Adrenal gland (tissue), 19 donors: ENCODE results near the gene RNF227. TPM values are rescaled to one million over a fixed set of nuclear protein-coding genes. Genes with fewer than 3 reads are reported as not detected.
A peak's percentile ranks its signal among the peaks of the same experiment; 100 is the strongest.

Experiments used
- DNase-seq, 7 donors: peaks; one replicate each; pipeline ENCODE4 v3.0.0-alpha.2; 2019 to 2020
- H3K27ac ChIP-seq, 5 donors: fragments of 200-600 bp; sonication (generic) in 4 of 5; 1 replicate in 3 of 5; 2 replicates in 2 of 5; pipeline versions ENCODE4 v1.5.1 to v1.8.0; 2016 to 2020; ENCODE audit warnings: mild to moderate bottlenecking in 1 of 5
- H3K27me3 ChIP-seq: fragments of 200-600 bp; 2 replicates; pipeline ENCODE4 v1.8.0; 2021
- H3K36me3 ChIP-seq, 2 donors: fragments of 200-600 bp; replicated peaks in 1 of 2; 1 replicate in 1 of 2; 2 replicates in 1 of 2; pipeline versions ENCODE4 v1.5.1 to v1.8.0; 2018 to 2022
- H3K4me1 ChIP-seq, 2 donors: fragments of 200-600 bp; replicated peaks in 1 of 2; 1 replicate in 1 of 2; 2 replicates in 1 of 2; pipeline versions ENCODE4 v1.5.1 to v1.8.0; 2018 to 2021
- H3K4me3 ChIP-seq, 4 donors: fragments of 200-600 bp; sonication (generic) in 3 of 4; one replicate each; pipeline ENCODE4 v1.5.1; 2016 to 2018
- H3K9me3 ChIP-seq, 3 donors: fragments of 200-600 bp; sonication (generic) in 1 of 3; replicated peaks in 1 of 3; 1 replicate in 2 of 3; 2 replicates in 1 of 3; pipeline versions ENCODE4 v1.5.1 to v1.8.0; 2016 to 2021
- POLR2A ChIP-seq, 2 donors: fragments of 450-650 bp; IDR thresholded peaks; one replicate each; pipeline ENCODE4 v1.6.1; 2017; ENCODE audit warnings: antibody characterized with exemption in 2 of 2, mild to moderate bottlenecking in 2 of 2, moderate library complexity in 1 of 2
- WGBS, 4 donors: extraction: QIAGEN DNeasy Blood & Tissue Kit in 2 of 4; methylation state at CpG; one replicate each; pipeline versions ENCODE4 v1.1.5 to v1.1.7; 2013 to 2017; 5-methylcytosine and 5-hydroxymethylcytosine counted together
- intact Hi-C, 2 donors: fragments of 100-400 bp; cut with DNase I; formaldehyde crosslinking; loops; one replicate each; pipeline versions ENCODE4 v1.14.1 to v1.15.0; 2022 to 2023
- long read RNA-seq, 10 donors: library from polyadenylated mRNA in 3 of 10; unstranded in 2 of 10; stranded (forward) in 1 of 10; transcript quantifications; one replicate each; pipeline ENCODE4 v2.0.0 and lab custom pipeline, GENCODE V29; 2021 to 2026
- polyA plus RNA-seq, 3 donors: library from polyadenylated mRNA; stranded (reverse); fragments of 200-250 nt in 2 of 3; fragments of 350-450 nt in 1 of 3; fragmentation: Illumina TruSeq in 1 of 3; extraction: RNeasy Lipid Tissue Mini Kit (QIAGEN cat#74804) in 1 of 3; gene quantifications; one replicate each; pipeline ENCODE4 v1.2.3, GENCODE V29; 2013 to 2014
- total RNA-seq, 9 donors: library from RNA; depleted of rRNA in 4 of 9; stranded (reverse); fragments of >200 nt in 4 of 9; fragments of 120-200 nt in 1 of 9; fragmentation: NEBNext Ultra II Directional in 1 of 9; extraction: Animal tissue kit (Norgen Biotek cat#: 25700) in 1 of 9; gene quantifications; one replicate each; pipeline versions ENCODE4 v1.1.0 to v1.2.4, GENCODE V29; 2013 to 2023
- TF ChIP-seq, protein P1 (sequence below), 6 experiments: fragments of 450-650 bp in 4 of 6; fragments of 200-600 bp in 2 of 6; sonication (generic) in 1 of 6; IDR thresholded peaks; 1 replicate in 5 of 6; 2 replicates in 1 of 6; pipeline versions ENCODE4 v1.5.1 to v1.8.0; 2016 to 2021; ENCODE audit warnings: antibody characterized with exemption in 6 of 6, mild to moderate bottlenecking in 2 of 6, moderate library complexity in 1 of 6
- donor health status: healthy with polysubstance abuse.
- donor health status: Bipolar disorder and iron deficiency.
- donor health status: DM: yes; HTN: yes; CAD: no.
- donor health status: DM: no; HTN: no; CAD: no.
- donor health status: DM: no; HTN: no; CAD: no.
- donor health status: DM: yes; HTN: yes; CAD: no.

Gene RNF227
- 10 to 100 TPM in 1 of 9 donors, 1 to 10 TPM in 8; 1.1 to 17.3 (median 2.9) TPM for total RNA-seq
- 1 to 10 TPM; 1.7 to 5.2 (median 3.3) TPM for polyA plus RNA-seq
- long read RNA-seq, donor 1, transcript RNF227-201 (2 exons, 2,852 nt), result major isoform, 6 of 7 reads
- long read RNA-seq, donor 1, partial matches to known transcripts, result 0 of 7 reads
- long read RNA-seq, donor 1, other reads (novel, unspliced or antisense), result 0 of 7 reads
- long read RNA-seq, donor 2, partial matches to known transcripts, result 0 of 1 reads
- long read RNA-seq, donor 2, other reads (novel, unspliced or antisense), result 0 of 1 reads
- long read RNA-seq, donor 3, result 0 reads
- long read RNA-seq, donor 4, partial matches to known transcripts, result 0 of 1 reads
- long read RNA-seq, donor 4, other reads (novel, unspliced or antisense), result 0 of 1 reads
- long read RNA-seq, donor 5, transcript RNF227-201 (2 exons, 2,852 nt), result major isoform, 10 of 11 reads
- long read RNA-seq, donor 5, partial matches to known transcripts, result 0 of 11 reads
- long read RNA-seq, donor 5, other reads (novel, unspliced or antisense), result 1 of 11 reads
- long read RNA-seq, donor 6, partial matches to known transcripts, result 0 of 2 reads
- long read RNA-seq, donor 6, other reads (novel, unspliced or antisense), result 0 of 2 reads
- long read RNA-seq, donor 7, partial matches to known transcripts, result 0 of 1 reads
- long read RNA-seq, donor 7, other reads (novel, unspliced or antisense), result 0 of 1 reads
- long read RNA-seq, donor 8, partial matches to known transcripts, result 0 of 5 reads
- long read RNA-seq, donor 8, other reads (novel, unspliced or antisense), result 0 of 5 reads
- long read RNA-seq, donor 9, partial matches to known transcripts, result 0 of 5 reads
- long read RNA-seq, donor 9, other reads (novel, unspliced or antisense), result 0 of 5 reads
- long read RNA-seq, donor 10, partial matches to known transcripts, result 0 of 4 reads
- long read RNA-seq, donor 10, other reads (novel, unspliced or antisense), result 0 of 4 reads

DNA sequence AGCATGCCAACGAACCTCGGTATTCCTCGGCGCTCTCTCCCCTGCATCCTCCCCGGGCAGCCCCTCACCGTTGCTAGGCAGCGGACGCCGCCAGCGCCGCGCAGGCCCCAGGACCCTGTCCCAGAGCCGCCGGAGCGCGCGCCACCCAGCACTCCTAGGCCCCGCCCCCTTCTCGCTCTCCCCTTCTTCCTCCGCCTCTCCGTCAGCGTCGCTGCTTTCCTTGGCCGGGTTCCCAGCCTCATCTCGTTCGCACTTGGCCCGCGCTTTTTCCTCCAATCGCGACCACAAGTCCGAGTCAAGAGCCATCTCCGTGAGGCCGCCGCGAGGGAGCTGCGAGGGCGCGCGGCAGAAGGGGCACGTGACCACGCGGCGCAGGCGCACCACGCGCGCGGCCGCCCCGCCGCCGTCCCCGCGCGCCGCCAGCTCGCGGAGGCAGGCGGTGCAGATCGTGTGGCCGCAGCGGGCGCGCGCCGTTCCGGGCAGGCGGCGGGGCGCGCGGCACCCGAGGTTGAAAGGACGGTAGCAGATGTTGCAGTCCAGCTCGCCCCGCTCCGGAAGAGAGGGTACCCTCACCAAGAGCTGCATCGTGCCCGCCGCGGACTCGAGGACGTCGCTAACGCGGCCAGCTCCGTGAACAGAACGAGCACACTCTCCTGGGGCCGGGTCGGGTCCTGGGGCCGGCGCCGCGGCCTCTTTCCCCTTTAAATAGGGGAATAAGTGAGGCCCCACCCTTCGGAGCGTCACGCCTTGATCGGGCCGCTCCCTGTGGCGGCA is at the start of gene RNF227:
TSS of gene RNF227 (minus strand) at position 679 of the 774 bp plus-strand sequence. CDS start at position 585, 94 bp downstream.
- no peaks in the 10 kb centered on the region for H3K9me3 ChIP-seq
- TF ChIP-seq, protein P1, sequence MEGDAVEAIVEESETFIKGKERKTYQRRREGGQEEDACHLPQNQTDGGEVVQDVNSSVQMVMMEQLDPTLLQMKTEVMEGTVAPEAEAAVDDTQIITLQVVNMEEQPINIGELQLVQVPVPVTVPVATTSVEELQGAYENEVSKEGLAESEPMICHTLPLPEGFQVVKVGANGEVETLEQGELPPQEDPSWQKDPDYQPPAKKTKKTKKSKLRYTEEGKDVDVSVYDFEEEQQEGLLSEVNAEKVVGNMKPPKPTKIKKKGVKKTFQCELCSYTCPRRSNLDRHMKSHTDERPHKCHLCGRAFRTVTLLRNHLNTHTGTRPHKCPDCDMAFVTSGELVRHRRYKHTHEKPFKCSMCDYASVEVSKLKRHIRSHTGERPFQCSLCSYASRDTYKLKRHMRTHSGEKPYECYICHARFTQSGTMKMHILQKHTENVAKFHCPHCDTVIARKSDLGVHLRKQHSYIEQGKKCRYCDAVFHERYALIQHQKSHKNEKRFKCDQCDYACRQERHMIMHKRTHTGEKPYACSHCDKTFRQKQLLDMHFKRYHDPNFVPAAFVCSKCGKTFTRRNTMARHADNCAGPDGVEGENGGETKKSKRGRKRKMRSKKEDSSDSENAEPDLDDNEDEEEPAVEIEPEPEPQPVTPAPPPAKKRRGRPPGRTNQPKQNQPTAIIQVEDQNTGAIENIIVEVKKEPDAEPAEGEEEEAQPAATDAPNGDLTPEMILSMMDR (IDR thresholded peaks at IDR 0.05), result peak in 1 of 6 experiments; percentile 9
- peak; percentile 32 to 37 for TF ChIP-seq POLR2A (IDR thresholded peaks at IDR 0.05)
- 1 to 2% (median 1%) methylated on average over 36 to 100 of the region's 100 CpGs for WGBS, 4 donors
- H3K4me3 ChIP-seq, result peak within 1 kb of the TSS in 3 of 4 donors; percentile 18 to 55 (median 33)
- peak; percentile 89 to 96 (median 92) for DNase-seq
- intact Hi-C loops, result loop anchor here in 1 of 2 donors (10.0 kb wide), 1 partner anchor 51 kb away; no protein-coding TSS in a partner anchor
- H3K36me3 ChIP-seq, result peaks cover 0 to 14% of the 10 kb centered on the region in 2 donors
- peak within 1 kb of the TSS in 4 of 5 donors; percentile 81 to 96 (median 88) for H3K27ac ChIP-seq
- H3K4me1 ChIP-seq, result peaks cover 10 to 25% of the 10 kb centered on the region in 2 donors
- no peaks in the 10 kb centered on the region for H3K27me3 ChIP-seq

DNA sequence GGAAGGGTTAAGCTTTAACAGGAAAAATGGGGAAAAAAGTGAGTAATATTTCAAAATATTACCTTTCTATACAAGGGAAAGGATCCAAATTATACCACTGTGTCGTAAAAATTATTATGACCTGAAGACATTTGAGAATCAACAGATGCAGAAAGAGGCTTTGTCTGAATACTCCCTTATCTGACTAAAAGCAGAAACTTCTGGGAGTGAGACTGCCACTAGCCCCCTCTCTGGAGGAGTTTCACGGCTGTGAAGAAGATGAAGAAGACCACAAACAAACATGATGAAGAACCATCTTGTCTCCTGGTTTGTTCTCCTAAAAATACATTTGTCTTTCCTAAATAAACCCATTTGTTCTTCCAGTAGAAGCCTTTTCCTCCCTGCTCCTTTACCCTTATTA is 45.3 kb upstream of the RNF227 start:
- TF ChIP-seq, protein P1 (IDR thresholded peaks at IDR 0.05), result no peak
- no peak for TF ChIP-seq POLR2A (IDR thresholded peaks at IDR 0.05)
- Histone ChIP-seq H3K9me3 (peaks cover 0 to 6% (median 0%) of the 10 kb centered on the region in 3 donors), H3K4me1 (no peaks in the 10 kb centered on the region), H3K27ac (no peak overlapping the region), H3K27me3 (peaks cover 17% of the 10 kb centered on the region), H3K36me3 (no peaks in the 10 kb centered on the region), H3K4me3 (no peak overlapping the region)
- 31 to 49% (median 45%) methylated on average over 2 of the region's 2 CpGs for WGBS, 4 donors
- no peak for DNase-seq
- intact Hi-C loops, result loop anchor here in 1 of 2 donors (10.0 kb wide), 1 partner anchor 257 kb away; the partner anchor contains the start of gene EFNB3

DNA sequence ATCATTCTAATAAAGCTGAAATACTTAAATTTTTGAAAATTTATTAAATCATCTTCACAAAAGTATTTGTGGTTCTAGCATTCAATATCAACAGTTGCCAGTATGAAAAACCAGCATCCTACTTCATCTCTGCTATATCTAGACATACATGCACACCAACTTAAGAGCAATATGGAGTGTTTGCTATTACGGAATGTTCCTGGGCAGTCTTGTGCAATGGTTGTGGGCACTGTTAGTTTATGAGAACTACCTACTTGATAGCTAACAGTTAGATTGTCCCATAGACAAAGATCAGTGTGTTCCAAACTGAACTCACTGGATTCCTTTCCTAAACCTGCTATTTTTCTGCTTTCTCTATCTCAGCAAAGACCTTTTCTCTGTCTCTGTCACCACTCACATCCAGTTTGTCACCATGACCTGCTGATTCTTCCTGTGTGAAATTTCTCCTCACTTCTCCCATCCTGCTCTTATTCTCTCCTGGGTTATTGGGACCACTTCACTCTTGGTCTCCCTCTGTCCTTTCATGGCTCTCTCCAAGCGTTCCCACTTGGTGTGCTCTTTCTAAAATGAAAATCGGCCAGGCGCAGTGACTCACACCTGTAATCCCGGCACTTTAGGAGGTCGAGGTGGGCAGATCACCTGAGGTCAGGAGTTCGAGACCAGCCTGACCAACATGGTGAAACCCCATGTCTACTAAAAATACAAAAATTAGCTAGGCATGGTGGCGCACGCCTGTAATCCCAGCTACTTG is 43.6 kb upstream of the RNF227 start:
- no peak overlapping the region for H3K4me3 ChIP-seq
- no peak for DNase-seq
- no peaks in the 10 kb centered on the region for H3K36me3 ChIP-seq
- no peaks in the 10 kb centered on the region for H3K4me1 ChIP-seq
- H3K27me3 ChIP-seq, result peaks cover 16% of the 10 kb centered on the region
- 77 to 83% (median 82%) methylated on average over 9 of the region's 9 CpGs for WGBS, 4 donors
- intact Hi-C loops, result loop anchor here in 1 of 2 donors (10.0 kb wide), 1 partner anchor 255 kb away; the partner anchor contains the start of gene EFNB3
- H3K27ac ChIP-seq, result no peak overlapping the region
- no peak for TF ChIP-seq POLR2A (IDR thresholded peaks at IDR 0.05)
- TF ChIP-seq, protein P1 (IDR thresholded peaks at IDR 0.05), result no peak
- H3K9me3 ChIP-seq, result no peaks in the 10 kb centered on the region
